H1 (cell line): ENCODE results near the gene COL8A1. TPM values are rescaled to one million over a fixed set of nuclear protein-coding genes. Genes with fewer than 3 reads are reported as not detected.

ENCODE experiments used
- CTCF ChIA-PET: fragments of 300-600 bp; sonication (Branson Sonifier 250); formaldehyde crosslinking; loops from one replicate; lab custom pipeline; 2021; ENCODE audit not compliant: partially characterized antibody; lab: Charles Lee
- POLR2A ChIA-PET: fragments of 300-600 bp; sonication (Branson Sonifier 250); formaldehyde crosslinking; loops from one replicate; lab custom pipeline; 2021; ENCODE audit warnings: inconsistent platforms; ENCODE audit not compliant: partially characterized antibody; lab: Charles Lee
- DNase-seq, 2 experiments: peaks; one replicate each; pipeline versions ENCODE4 v3.0.0 to v3.0.0-alpha.2; 2010 to 2022; ENCODE audit warnings: low spot score in 2 of 2, low read depth in 1 of 2, mixed read lengths in 1 of 2
- FAIRE-seq: peaks from 2 replicates; lab custom pipeline; 2011; peaks lifted over from hg19 to GRCh38; lab: Jason Lieb, UNC
- H2AFZ ChIP-seq: 2 replicates; pipeline ENCODE4 v1.8.1; 2012; ENCODE audit warnings: low read length, inconsistent platforms
- H2AK5ac ChIP-seq: 2 replicates; pipeline ENCODE4 v1.6.1; 2013; ENCODE audit warnings: low read depth, low read length
- H2BK120ac ChIP-seq: replicated peaks from 2 replicates; pipeline ENCODE3; 2013; ENCODE audit warnings: low read depth, low read length, inconsistent platforms
- H2BK12ac ChIP-seq: 2 replicates; pipeline ENCODE4 v1.6.1; 2013; ENCODE audit warnings: low read depth, low read length
- H2BK15ac ChIP-seq: 2 replicates; pipeline ENCODE4 v1.6.1; 2013; ENCODE audit warnings: low read length
- H2BK20ac ChIP-seq: 2 replicates; pipeline ENCODE4 v1.6.1; 2013; ENCODE audit warnings: low read length
- H2BK5ac ChIP-seq: 2 replicates; pipeline ENCODE4 v1.6.1; 2013; ENCODE audit warnings: low read depth, low read length
- H3K14ac ChIP-seq: 2 replicates; pipeline ENCODE4 v1.6.1; 2013; ENCODE audit warnings: inconsistent platforms; ENCODE audit not compliant: insufficient read length
- H3K18ac ChIP-seq: 2 replicates; pipeline ENCODE4 v1.6.1; 2013; ENCODE audit warnings: low read length; ENCODE audit errors: extremely low read depth
- H3K23ac ChIP-seq: 2 replicates; pipeline ENCODE4 v1.6.1; 2013; ENCODE audit warnings: inconsistent platforms; ENCODE audit not compliant: insufficient read length
- H3K23me2 ChIP-seq: 2 replicates; pipeline ENCODE4 v1.6.1; 2013; ENCODE audit warnings: low read depth, low read length
- H3K27ac ChIP-seq: 2 replicates; pipeline ENCODE4 v1.6.1; 2011; ENCODE audit warnings: low read depth, low read length, inconsistent platforms
- H3K27me3 ChIP-seq, 4 experiments: replicated peaks in 1 of 4; 1 replicate in 1 of 4; 2 replicates in 3 of 4; pipeline versions ENCODE4 v1.6.1 to v1.8.1; 2011 to 2013; ENCODE audit warnings: low read length in 3 of 4, mild to moderate bottlenecking in 3 of 4, inconsistent platforms in 2 of 4, mixed read lengths in 2 of 4, moderate library complexity in 1 of 4; ENCODE audit not compliant: control insufficient read depth in 3 of 4, insufficient read depth in 3 of 4; ENCODE audit errors: extremely low read depth in 1 of 4
- H3K36me3 ChIP-seq, 4 experiments: 2 replicates each; pipeline versions ENCODE4 v1.6.1 to v1.8.1; 2011 to 2013; ENCODE audit warnings: mild to moderate bottlenecking in 4 of 4, low read length in 3 of 4, moderate library complexity in 2 of 4, control low read depth in 1 of 4, inconsistent platforms in 1 of 4; ENCODE audit not compliant: insufficient read depth in 4 of 4, control insufficient read depth in 2 of 4
- H3K4ac ChIP-seq: replicated peaks from 2 replicates; pipeline ENCODE3; 2013; ENCODE audit warnings: low read length, low read depth, mixed read lengths, inconsistent platforms; ENCODE audit not compliant: insufficient read length
- H3K4me1 ChIP-seq, 4 experiments: replicated peaks in 1 of 4; 1 replicate in 1 of 4; 2 replicates in 3 of 4; pipeline versions ENCODE4 v1.6.1 to v1.8.1; 2011 to 2013; ENCODE audit warnings: low read length in 3 of 4, inconsistent platforms in 2 of 4, mixed read lengths in 1 of 4; ENCODE audit not compliant: insufficient read depth in 4 of 4, control insufficient read depth in 3 of 4
- H3K4me2 ChIP-seq, 2 experiments: 2 replicates each; pipeline versions ENCODE4 v1.6.1 to v1.8.1; 2011 to 2013; ENCODE audit warnings: low read depth in 2 of 2, low read length in 2 of 2, control low read depth in 1 of 2, inconsistent platforms in 1 of 2, mild to moderate bottlenecking in 1 of 2; ENCODE audit not compliant: insufficient read depth in 1 of 2
- H3K4me3 ChIP-seq, 4 experiments: fragments of 200-600, 300-600 bp in 1 of 4; sonication (generic), shearing (Covaris generic), sonication (Bioruptor Twin) in 1 of 4; 2 replicates each; pipeline versions ENCODE4 v1.5.1 to v1.8.1; 2011 to 2016; ENCODE audit warnings: low read length in 4 of 4, low read depth in 3 of 4, control low read depth in 2 of 4, inconsistent platforms in 2 of 4, mild to moderate bottlenecking in 2 of 4, mixed read lengths in 1 of 4, moderate library complexity in 1 of 4; ENCODE audit not compliant: insufficient read depth in 2 of 4; ENCODE audit errors: extremely low read depth in 1 of 4
- H3K56ac ChIP-seq: replicated peaks from 2 replicates; pipeline ENCODE3; 2013; ENCODE audit warnings: low read depth, mild to moderate bottlenecking, mixed read lengths, low read length, inconsistent platforms; ENCODE audit not compliant: insufficient read length
- H3K79me1 ChIP-seq: 2 replicates; pipeline ENCODE4 v1.6.1; 2013; ENCODE audit warnings: low read depth, low read length, control low read depth
- H3K79me2 ChIP-seq, 2 experiments: 2 replicates each; pipeline versions ENCODE4 v1.6.1 to v1.8.1; 2012 to 2013; ENCODE audit warnings: low read length in 2 of 2, mild to moderate bottlenecking in 2 of 2, inconsistent platforms in 1 of 2; ENCODE audit not compliant: insufficient read depth in 2 of 2, control insufficient read depth in 1 of 2
- H3K9ac ChIP-seq, 4 experiments: replicated peaks in 1 of 4; 1 replicate in 1 of 4; 2 replicates in 3 of 4; pipeline versions ENCODE4 v1.6.1 to v1.8.1; 2011 to 2013; ENCODE audit warnings: low read depth in 3 of 4, low read length in 3 of 4, control low read depth in 2 of 4, mild to moderate bottlenecking in 2 of 4, moderate library complexity in 2 of 4, inconsistent platforms in 1 of 4; ENCODE audit errors: extremely low read depth in 1 of 4
- H3K9me3 ChIP-seq, 2 experiments: 2 replicates each; pipeline versions ENCODE4 v1.6.1 to v1.8.1; 2012 to 2013; ENCODE audit warnings: mild to moderate bottlenecking in 2 of 2, moderate library complexity in 2 of 2, control low read depth in 1 of 2, inconsistent platforms in 1 of 2, low read depth in 1 of 2, low read length in 1 of 2, mixed read lengths in 1 of 2; ENCODE audit not compliant: insufficient read depth in 2 of 2
- H4K20me1 ChIP-seq, 2 experiments: replicated peaks in 1 of 2; 2 replicates each; pipeline versions ENCODE3 to v1.8.1; 2011 to 2013; ENCODE audit warnings: inconsistent platforms in 2 of 2, low read length in 2 of 2, mild to moderate bottlenecking in 1 of 2; ENCODE audit not compliant: insufficient read depth in 2 of 2, control insufficient read depth in 1 of 2
- H4K5ac ChIP-seq: 2 replicates; pipeline ENCODE4 v1.6.1; 2013; ENCODE audit warnings: low read length, low read depth, mixed read lengths, inconsistent platforms; ENCODE audit not compliant: insufficient read length
- H4K8ac ChIP-seq: 2 replicates; pipeline ENCODE4 v1.8.0; 2013; ENCODE audit warnings: mild to moderate bottlenecking, moderate library complexity, low read length, inconsistent platforms; ENCODE audit not compliant: insufficient read depth; ENCODE audit errors: extremely low read depth
- H4K91ac ChIP-seq: replicated peaks from 2 replicates; pipeline ENCODE3; 2013; ENCODE audit warnings: low read length, mixed read lengths, inconsistent platforms; ENCODE audit not compliant: insufficient read length
- E2F6 ChIP-seq: IDR thresholded peaks from 2 replicates; pipeline ENCODE4 v1.6.1; 2012; ENCODE audit warnings: inconsistent platforms
- EP300 ChIP-seq, 2 experiments: IDR thresholded peaks; 1 replicate in 1 of 2; 2 replicates in 1 of 2; pipeline ENCODE4 v1.6.1; 2011 to 2012; ENCODE audit warnings: low read depth in 2 of 2, low read length in 2 of 2, mild to moderate bottlenecking in 2 of 2, borderline replicate concordance in 1 of 2, inconsistent platforms in 1 of 2, moderate library complexity in 1 of 2
- TAF1 ChIP-seq: IDR thresholded peaks from 2 replicates; pipeline ENCODE4 v1.6.1; 2011; ENCODE audit warnings: mild to moderate bottlenecking, low read depth, low read length
- WGBS, 2 experiments: shearing (Covaris generic) in 1 of 2; methylation state at CpG; one replicate each; pipeline versions ENCODE4 v1.1.6 to v1.1.7; 2013 to 2015; ENCODE audit warnings: low lambda C conversion rate in 2 of 2, mixed read lengths in 2 of 2, inconsistent platforms in 1 of 2, low coverage in 1 of 2, missing lambda C conversion rate in 1 of 2; ENCODE audit not compliant: insufficient replicate concordance in 2 of 2, insufficient coverage in 1 of 2, insufficient read length in 1 of 2; ENCODE audit errors: extremely low coverage in 1 of 2, missing lambda C conversion rate in 1 of 2; 5-methylcytosine and 5-hydroxymethylcytosine counted together
- polyA plus RNA-seq, 7 experiments: library from polyadenylated mRNA; depleted of rRNA in 3 of 7; stranded (reverse) in 5 of 7; unstranded in 2 of 7; fragments of >200 nt in 5 of 7; fragments of 200-250 nt in 2 of 7; gene quantifications; 1 replicate in 5 of 7; 2 replicates in 1 of 7; 4 replicates in 1 of 7; pipeline versions ENCODE4 v1.2.1 to v1.2.3, GENCODE V29; 2011 to 2013; ENCODE audit warnings: missing spikeins in 2 of 7, mixed read lengths in 2 of 7
- total RNA-seq: library from RNA; stranded (reverse); fragmentation: NEBNext Ultra II Directional; extraction: Animal tissue kit (Norgen Biotek cat#: 25700); gene quantifications from 2 replicates; pipeline ENCODE4 v1.2.1, GENCODE V29; 2021

The COL8A1 gene
- total and polyA plus RNA-seq, 2 of the 8 experiments (the other 6 are each of a cell fraction or from before 2014, with no cell fraction given): 0.21 to 1.2 TPM

GRCh38 chr3:99755831-99756230 is 117.4 kb downstream of the COL8A1 start:
- H3K4me3 ChIP-seq: no peak overlapping the region
- no peak overlapping the region for H3K4me2 ChIP-seq
- no peaks in the 10 kb centered on the region; the same call in 1 of the 2 replicates for H3K23me2 ChIP-seq
- ChIA-PET CTCF (interaction anchor here (0.8 to 5.3 kb wide), 6 partner anchors 8 to 641 kb away, joined by 3 to 30 read pairs (median 5); no protein-coding TSS in a partner anchor), POLR2A (no interaction called here)
- H2AK5ac ChIP-seq: no peak overlapping the region
- no peak overlapping the region for H2BK12ac ChIP-seq
- no peaks in the 10 kb centered on the region for H3K79me1 ChIP-seq
- H4K91ac ChIP-seq: no peak overlapping the region
- H3K79me2 ChIP-seq: no peaks in the 10 kb centered on the region
- H2BK5ac ChIP-seq: no peak overlapping the region
- H4K20me1 ChIP-seq: no peaks in the 10 kb centered on the region
- 93% methylated on average over 6 of the region's 6 CpGs; no CpG with 5 or more reads in 1 of the 2 experiments for WGBS, 2 experiments
- H2BK120ac ChIP-seq: no peak overlapping the region
- no peaks in the 10 kb centered on the region for H3K36me3 ChIP-seq
- H3K4me1 ChIP-seq: no peaks in the 10 kb centered on the region; a peak in 1 of 7 replicates
- no peak overlapping the region for H4K5ac ChIP-seq
- H3K9me3 ChIP-seq: no peaks in the 10 kb centered on the region
- H2BK20ac ChIP-seq: no peak overlapping the region
- no peak for DNase-seq
- FAIRE-seq: no peak
- H3K27ac ChIP-seq: no peak overlapping the region
- H3K56ac ChIP-seq: no peak overlapping the region
- no peaks in the 10 kb centered on the region for H3K27me3 ChIP-seq
- H3K14ac ChIP-seq: no peak overlapping the region
- H3K9ac ChIP-seq: no peak overlapping the region
- H2AFZ ChIP-seq: no peak overlapping the region
- H3K18ac ChIP-seq: no peak overlapping the region
- no peak overlapping the region for H2BK15ac ChIP-seq
- H3K4ac ChIP-seq: no peak overlapping the region
- no peak overlapping the region for H3K23ac ChIP-seq
- H4K8ac ChIP-seq: no peak overlapping the region
- TF ChIP-seq EP300 (IDR thresholded peaks at IDR 0.05; ENCODE audit: borderline replicate concordance in 1 of 2, low read depth in 2 of 2, low read length in 2 of 2) (no peak), E2F6 (no peak), TAF1 (no peak)
